NT2/D1 (cell line): ENCODE data around the gene SLC39A6.
"Not testable (repeated sequence)": the region's sequence is repeated elsewhere in the genome, so short reads cannot be mapped to it uniquely, and the experiment has no call there.

Experiments used
- DNase-seq: peaks from one replicate; pipeline ENCODE4 v3.0.0-alpha.2; 2011; ENCODE audit warnings: low read depth, low spot score
- H3K27me3 ChIP-seq: 2 replicates; pipeline ENCODE4 v1.6.0; 2011; ENCODE audit warnings: mild to moderate bottlenecking; ENCODE audit not compliant: insufficient read length, insufficient read depth
- H3K36me3 ChIP-seq: 2 replicates; pipeline ENCODE4 v1.6.1; 2011; ENCODE audit warnings: mild to moderate bottlenecking, low read length, mixed read lengths; ENCODE audit not compliant: insufficient read depth, insufficient read length
- H3K4me1 ChIP-seq: 2 replicates; pipeline ENCODE4 v1.5.1; 2011; ENCODE audit not compliant: insufficient read depth, insufficient read length
- H3K4me3 ChIP-seq: 2 replicates; pipeline ENCODE4 v1.5.1; 2011; ENCODE audit warnings: low read depth; ENCODE audit not compliant: insufficient read length
- H3K9ac ChIP-seq: 2 replicates; pipeline ENCODE4 v1.6.0; 2011; ENCODE audit warnings: low read depth; ENCODE audit not compliant: insufficient read length
- H3K9me3 ChIP-seq: 2 replicates; pipeline ENCODE4 v1.5.1; 2011; ENCODE audit warnings: mild to moderate bottlenecking, low read length; ENCODE audit not compliant: insufficient read depth
- SUZ12 ChIP-seq: IDR thresholded peaks from 2 replicates; pipeline ENCODE4 v1.6.1; 2011; ENCODE audit not compliant: insufficient read length, insufficient read depth; ENCODE audit errors: extremely low read depth
- YY1 ChIP-seq: IDR thresholded peaks from 2 replicates; pipeline ENCODE4 v1.6.1; 2011; ENCODE audit not compliant: insufficient read length, insufficient read depth
- ZNF274 ChIP-seq: IDR thresholded peaks from 2 replicates; pipeline ENCODE4 v1.6.1; 2011; ENCODE audit warnings: mild to moderate bottlenecking, low read depth, low read length

Gene SLC39A6, protein sequence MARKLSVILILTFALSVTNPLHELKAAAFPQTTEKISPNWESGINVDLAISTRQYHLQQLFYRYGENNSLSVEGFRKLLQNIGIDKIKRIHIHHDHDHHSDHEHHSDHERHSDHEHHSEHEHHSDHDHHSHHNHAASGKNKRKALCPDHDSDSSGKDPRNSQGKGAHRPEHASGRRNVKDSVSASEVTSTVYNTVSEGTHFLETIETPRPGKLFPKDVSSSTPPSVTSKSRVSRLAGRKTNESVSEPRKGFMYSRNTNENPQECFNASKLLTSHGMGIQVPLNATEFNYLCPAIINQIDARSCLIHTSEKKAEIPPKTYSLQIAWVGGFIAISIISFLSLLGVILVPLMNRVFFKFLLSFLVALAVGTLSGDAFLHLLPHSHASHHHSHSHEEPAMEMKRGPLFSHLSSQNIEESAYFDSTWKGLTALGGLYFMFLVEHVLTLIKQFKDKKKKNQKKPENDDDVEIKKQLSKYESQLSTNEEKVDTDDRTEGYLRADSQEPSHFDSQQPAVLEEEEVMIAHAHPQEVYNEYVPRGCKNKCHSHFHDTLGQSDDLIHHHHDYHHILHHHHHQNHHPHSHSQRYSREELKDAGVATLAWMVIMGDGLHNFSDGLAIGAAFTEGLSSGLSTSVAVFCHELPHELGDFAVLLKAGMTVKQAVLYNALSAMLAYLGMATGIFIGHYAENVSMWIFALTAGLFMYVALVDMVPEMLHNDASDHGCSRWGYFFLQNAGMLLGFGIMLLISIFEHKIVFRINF

DNA sequence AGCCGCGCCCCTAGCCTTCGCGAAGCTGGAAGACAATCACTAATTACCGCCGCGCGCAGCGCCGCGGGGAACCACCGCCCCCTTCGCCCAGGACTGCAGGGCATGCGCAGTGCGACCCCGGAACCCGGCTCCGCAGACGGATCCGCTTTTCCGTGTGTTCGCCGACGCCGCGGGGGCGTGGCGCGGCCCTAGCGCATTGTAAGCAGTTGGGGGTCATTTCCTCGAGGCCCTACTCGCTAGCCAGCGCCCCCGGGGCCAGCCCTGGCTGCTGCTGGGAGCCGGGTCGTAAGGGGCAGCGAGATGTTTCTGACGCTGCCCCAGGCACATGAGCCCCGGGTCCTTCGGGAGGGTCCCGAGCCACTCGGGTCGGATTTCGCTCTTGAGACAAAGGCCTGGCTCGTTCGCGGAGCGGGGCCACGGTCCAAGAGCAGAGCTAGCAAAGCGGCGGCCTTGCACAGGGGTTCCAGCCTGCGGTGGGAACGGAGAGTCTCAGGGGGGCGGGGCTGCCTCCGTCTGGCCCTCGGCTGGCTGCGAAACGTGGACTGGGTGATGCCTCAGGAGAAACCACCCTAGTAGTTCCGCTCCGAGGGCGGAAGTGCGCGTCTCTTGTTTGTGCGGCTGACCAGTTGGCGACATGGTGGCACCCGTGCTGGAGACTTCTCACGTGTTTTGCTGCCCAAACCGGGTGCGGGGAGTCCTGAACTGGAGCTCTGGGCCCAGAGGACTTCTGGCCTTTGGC is at the start of gene SLC39A6, which contains the start of gene ELP2:
TSS of gene SLC39A6 (minus strand) at position 41 of the 739 bp plus-strand sequence. CDS start 2,333 bp downstream, outside the sequence.
TSS of gene ELP2 (plus strand) at position 600 of the 739 bp plus-strand sequence. CDS start at position 635, 35 bp downstream.
- TF ChIP-seq ZNF274 (no peak), SUZ12 (no peak), YY1 (peak; percentile 34)

DNA sequence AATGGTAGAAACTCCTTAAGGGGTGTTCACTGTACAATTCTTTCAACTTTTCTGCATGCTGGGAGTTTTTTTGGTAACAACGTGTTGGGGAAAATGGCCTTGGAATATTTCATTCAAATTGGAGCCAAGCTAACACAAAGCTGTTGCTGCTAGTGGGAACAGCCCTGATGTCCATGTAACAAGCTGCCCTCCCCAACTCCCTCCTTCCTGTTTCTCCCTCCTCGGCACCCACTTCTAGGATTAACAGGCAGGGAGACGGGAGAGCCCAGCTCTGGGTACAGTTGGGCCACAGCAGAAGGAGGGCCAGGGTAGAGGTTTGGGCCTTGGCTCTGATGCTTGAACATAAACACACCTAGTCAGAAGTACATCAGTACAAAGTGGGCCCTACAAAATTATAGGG is 48.8 kb upstream of the SLC39A6 start:
- no peak overlapping the region for H3K4me3 ChIP-seq
- no peaks in the 10 kb centered on the region for H3K27me3 ChIP-seq
- no peak overlapping the region for H3K9ac ChIP-seq
- DNase-seq, result no peak
- no peaks in the 10 kb centered on the region for H3K9me3 ChIP-seq
- TF ChIP-seq ZNF274 (no peak), SUZ12 (no peak), YY1 (no peak)
- peaks cover 3% of the 10 kb centered on the region for H3K4me1 ChIP-seq
- peaks cover 43% of the 10 kb centered on the region for H3K36me3 ChIP-seq

More for the DNA sequence above, at the start of gene SLC39A6, which contains the start of gene ELP2:
- Histone ChIP-seq H3K9ac (peak within 1 kb of the TSS; percentile 92), H3K27me3 (peaks cover 4% of the 10 kb centered on the region), H3K4me1 (peaks cover 2% of the 10 kb centered on the region), H3K4me3 (peak within 1 kb of the TSS; percentile 84), H3K9me3 (no peaks in the 10 kb centered on the region), H3K36me3 (peaks cover 28% of the 10 kb centered on the region)
- peak; percentile 87 for DNase-seq

DNA sequence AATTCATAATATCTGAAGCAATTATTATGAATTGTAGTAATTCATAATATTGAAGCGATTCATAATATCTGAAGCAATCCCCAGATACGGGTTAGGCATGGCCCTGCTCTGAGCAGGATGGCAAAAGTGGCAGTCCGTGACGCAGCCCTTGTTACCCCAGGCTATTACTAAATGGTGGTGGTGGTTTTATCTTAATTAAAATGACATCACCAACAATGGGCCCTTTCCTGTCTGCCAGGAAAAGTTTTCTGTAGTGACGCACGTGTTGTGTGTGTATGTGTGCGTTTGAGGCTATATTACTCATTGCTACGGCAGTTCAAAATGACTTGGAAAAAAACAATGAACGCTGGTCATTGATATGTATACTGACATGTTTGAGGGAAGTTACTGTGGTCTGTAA is 47.6 kb upstream of the SLC39A6 start:
- Histone ChIP-seq H3K9ac (no peak overlapping the region), H3K27me3 (no peaks in the 10 kb centered on the region), H3K9me3 (no peaks in the 10 kb centered on the region), H3K4me3 (no peak overlapping the region), H3K4me1 (peaks cover 3% of the 10 kb centered on the region), H3K36me3 (peaks cover 53% of the 10 kb centered on the region)
- TF ChIP-seq YY1 (no peak), ZNF274 (no peak), SUZ12 (no peak)
- DNase-seq, result no peak

DNA sequence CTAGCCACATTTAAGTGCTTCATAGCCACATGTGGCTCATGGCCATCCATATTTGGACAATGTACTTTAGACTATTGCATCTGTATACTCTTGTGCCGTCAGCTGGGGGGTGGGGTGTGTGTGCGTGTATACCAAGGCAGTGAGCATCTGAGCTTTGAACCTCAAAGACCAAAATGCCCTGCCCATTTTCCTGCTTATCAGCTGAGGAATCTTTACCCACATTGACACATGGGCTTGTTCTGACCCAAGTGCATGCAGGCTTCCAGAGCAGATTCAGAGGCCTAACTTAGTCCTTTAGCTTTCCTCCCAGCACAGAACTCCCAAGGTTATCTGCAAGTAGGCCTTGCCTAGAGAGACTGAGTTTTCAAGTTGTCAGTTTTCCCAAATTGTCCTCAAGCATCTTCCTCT is 47.0 kb upstream of the SLC39A6 start:
- Histone ChIP-seq H3K9ac (no peak overlapping the region), H3K9me3 (no peaks in the 10 kb centered on the region), H3K4me1 (peaks cover under 1% of the 10 kb centered on the region), H3K36me3 (peaks cover 58% of the 10 kb centered on the region), H3K27me3 (no peaks in the 10 kb centered on the region), H3K4me3 (no peak overlapping the region)
- TF ChIP-seq YY1, result no peak
- no peak for TF ChIP-seq SUZ12
- TF ChIP-seq ZNF274, result no peak
- DNase-seq, result no peak

DNA sequence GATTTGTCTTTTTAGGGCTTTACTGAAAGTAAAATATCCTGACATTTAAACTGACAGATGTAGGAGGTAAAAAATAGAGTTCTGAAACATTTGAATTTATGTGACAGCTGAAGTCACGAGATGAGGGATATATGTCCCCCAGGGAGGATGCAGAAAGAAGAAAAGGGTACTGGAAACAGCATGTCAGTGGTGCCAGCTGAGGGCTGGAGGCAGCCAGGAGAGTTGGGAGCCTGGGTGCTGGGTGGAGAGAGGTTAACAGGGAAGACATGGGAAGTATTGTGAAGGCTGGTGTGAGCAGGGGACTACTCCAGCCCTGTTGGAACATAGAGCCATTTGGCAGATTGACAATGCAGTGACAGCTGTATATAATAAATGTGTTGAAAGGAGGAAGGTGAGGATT is 46.3 kb upstream of the SLC39A6 start:
- Histone ChIP-seq H3K36me3 (peaks cover 65% of the 10 kb centered on the region), H3K9ac (no peak overlapping the region), H3K4me1 (no peaks in the 10 kb centered on the region), H3K4me3 (no peak overlapping the region), H3K9me3 (no peaks in the 10 kb centered on the region), H3K27me3 (no peaks in the 10 kb centered on the region)
- no peak for DNase-seq
- TF ChIP-seq ZNF274 (no peak), YY1 (no peak), SUZ12 (no peak)

DNA sequence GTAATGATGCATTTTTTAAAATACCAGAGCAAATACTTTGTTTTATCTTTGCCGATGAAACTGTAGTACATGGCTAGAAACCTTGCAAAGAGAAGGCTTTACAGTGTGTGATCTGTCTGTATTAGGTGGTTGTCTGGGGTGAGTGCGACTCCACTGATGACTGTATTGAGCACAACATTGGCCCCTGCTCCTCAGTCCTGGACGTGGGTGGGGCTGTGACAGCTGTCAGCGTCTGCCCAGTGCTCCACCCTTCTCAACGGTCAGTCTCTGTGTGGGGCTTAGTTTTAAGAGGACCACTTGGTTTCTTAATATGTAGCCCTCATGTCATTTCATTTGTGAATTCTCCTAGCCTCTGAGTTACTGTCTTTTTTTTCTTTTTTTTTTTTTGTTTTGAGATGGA is 40.8 kb upstream of the SLC39A6 start:
- H3K4me1 ChIP-seq, result no peaks in the 10 kb centered on the region
- no peaks in the 10 kb centered on the region for H3K9me3 ChIP-seq
- DNase-seq, result no peak
- no peak overlapping the region for H3K4me3 ChIP-seq
- no peaks in the 10 kb centered on the region for H3K27me3 ChIP-seq
- H3K9ac ChIP-seq, result no peak overlapping the region
- H3K36me3 ChIP-seq, result peaks cover 73% of the 10 kb centered on the region
- TF ChIP-seq YY1 (no peak), ZNF274 (no peak), SUZ12 (no peak)

DNA sequence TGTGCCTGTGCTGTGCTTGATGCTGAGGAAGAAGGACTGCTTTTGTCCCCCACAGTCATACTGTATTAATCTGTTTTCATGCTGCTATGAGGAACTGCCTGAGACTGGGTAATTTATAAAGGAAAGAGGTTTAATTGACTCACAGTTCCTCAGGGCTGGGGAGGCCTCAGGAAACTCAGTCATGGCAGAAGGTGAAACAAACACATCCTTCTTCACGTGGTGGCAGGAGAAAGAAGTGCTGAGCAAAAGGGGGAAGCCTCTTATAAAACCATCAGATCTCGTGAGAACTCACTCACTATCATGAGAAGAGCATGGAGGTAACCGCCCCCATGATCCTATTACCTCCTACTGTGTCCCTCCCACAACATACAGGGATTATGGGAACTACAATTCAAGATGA is 39.2 kb upstream of the SLC39A6 start:
- DNase-seq, H3K4me3 ChIP-seq, H3K27me3 ChIP-seq, H3K9me3 ChIP-seq, H3K4me1 ChIP-seq, H3K9ac ChIP-seq: not testable (repeated sequence)
- H3K36me3 ChIP-seq, result peaks cover 64% of the 10 kb centered on the region
